Activated CD8-positive, alpha-beta memory T cell treated with anti-CD3 and anti-CD28 coated beads for 24 hours (primary cell): ENCODE measurements around the gene MUS81.
"Not testable (repeated sequence)": the region's sequence is repeated elsewhere in the genome, so short reads cannot be mapped to it uniquely, and the experiment has no call there.

Experiments used
- DNase-seq: peaks from one replicate; pipeline ENCODE4 v3.0.0-alpha.2; 2020

MUS81 gene

GRCh38 chr11:65873318-65874156 lies 13.3 kb downstream of the MUS81 start:
- peak; percentile 100 for DNase-seq

GRCh38 chr11:65879617-65880016 lies 19.4 kb downstream of the MUS81 start, which contains the start of gene CTSW:
Gene CTSW (plus strand): TSS chr11:65879837. CDS start chr11:65879855, 18 bp downstream.
- no peak for DNase-seq

- no peak for DNase-seq
Measured at GRCh38 chr11:65880027-65880426, 19.8 kb downstream of the MUS81 start.

GRCh38 chr11:65880844-65881421 lies 20.7 kb downstream of the MUS81 start:
- no peak for DNase-seq

GRCh38 chr11:65882120-65883057 lies 22.2 kb downstream of the MUS81 start:
- DNase-seq: no peak

- no peak for DNase-seq
Measured at GRCh38 chr11:65883058-65883761, 23.0 kb downstream of the MUS81 start.

- no peak for DNase-seq
Measured at GRCh38 chr11:65883786-65884715, 23.8 kb downstream of the MUS81 start.

- peak; percentile 92 for DNase-seq
Measured at GRCh38 chr11:65884716-65885092, 24.5 kb downstream of the MUS81 start.

- DNase-seq: no peak
Measured at GRCh38 chr11:65885231-65885630, 25.0 kb downstream of the MUS81 start.

- no peak for DNase-seq
Measured at GRCh38 chr11:65885808-65886536, 25.7 kb downstream of the MUS81 start.

- DNase-seq: no peak
Measured at GRCh38 chr11:65886826-65887722, 26.8 kb downstream of the MUS81 start.

GRCh38 chr11:65887723-65888162 lies 27.5 kb downstream of the MUS81 start:
- DNase-seq: no peak

- DNase-seq: peak; percentile 97
Measured at GRCh38 chr11:65888163-65888814, 28.1 kb downstream of the MUS81 start, which contains the start of gene FIBP. Gene FIBP (minus strand): TSS chr11:65888471. CDS start chr11:65888418, 53 bp downstream.

- peak; percentile 99 for DNase-seq
Measured at GRCh38 chr11:65890324-65891218, 30.3 kb downstream of the MUS81 start, which contains the start of gene CCDC85B. Gene CCDC85B (plus strand): TSS chr11:65890673. CDS start chr11:65890784, 111 bp downstream.

- DNase-seq: peak; percentile 84
Measured at GRCh38 chr11:65891219-65892136, 31.2 kb downstream of the MUS81 start.

GRCh38 chr11:65892137-65892540 lies 31.9 kb downstream of the MUS81 start:
- not testable (repeated sequence) for DNase-seq
